Spleen (tissue), 7 donors: ENCODE data around the gene SLC16A10.

Experiments
- CTCF ChIP-seq, 11 experiments: fragments of 200-600 bp in 7 of 11; fragments of 450-650 bp in 4 of 11; sonication (generic) in 4 of 11; IDR thresholded peaks in 8 of 11; conservative IDR thresholded peaks in 3 of 11; 1 replicate in 7 of 11; 2 replicates in 4 of 11; pipeline versions ENCODE4 v1.4.0 to v1.8.0; 2016 to 2021; ENCODE audit warnings: antibody characterized with exemption in 11 of 11, inconsistent platforms in 4 of 11, mild to moderate bottlenecking in 1 of 11
- POLR2A ChIP-seq, 3 donors: fragments of 450-650 bp; IDR thresholded peaks; one replicate each; pipeline ENCODE4 v1.5.1; 2017; ENCODE audit warnings: antibody characterized with exemption in 3 of 3, mild to moderate bottlenecking in 1 of 3
- POLR2AphosphoS5 ChIP-seq, 3 donors: sonication (generic); formaldehyde crosslinking; IDR thresholded peaks; one replicate each; pipeline ENCODE4 v1.5.1; 2017; ENCODE audit warnings: antibody characterized with exemption in 3 of 3
- donor health status: DM: no; HTN: no; CAD: no; lungs with moderate emphysema.
- donor health status: DM: no; HTN: no; CAD: no.
- donor health status: DM: no; HTN: no; CAD: no.

GRCh38 chr6:111265842-111266241 is 178.5 kb downstream of the SLC16A10 start:
- TF ChIP-seq POLR2AphosphoS5 (IDR thresholded peaks at IDR 0.05) (no peak), CTCF (IDR thresholded peaks at IDR 0.05 in 8 of 11, conservative IDR thresholded peaks at IDR 0.05 in 3 of 11) (no peak), POLR2A (IDR thresholded peaks at IDR 0.05) (no peak)
